ENCODE results near the gene POLD2. TPM values are rescaled to one million over a fixed set of nuclear protein-coding genes. Genes with fewer than 3 reads are reported as not detected.
A peak's percentile ranks its signal among the peaks of the same experiment; 100 is the strongest.

The POLD2 gene
- total and polyA plus RNA-seq, 2 of the 13 experiments (the other 11 are each of a cell fraction or from before 2014, with no cell fraction given), result 87.6 to 95.1 TPM

- TF ChIP-seq NR2F6 (IDR thresholded peaks at IDR 0.05) (0 out of 2 replicates have a peak, but pooled peaks have one; percentile 16), NR2F6 (CRISPR knock-in tag; IDR thresholded peaks at IDR 0.05) (no peak), MAFG (CRISPR knock-in tag; IDR thresholded peaks at IDR 0.05) (no peak)
Observed at GRCh38 chr7:44162179-44162578, 38.8 kb upstream of the POLD2 start (continued).

GRCh38 chr7:44161371-44161770 lies 38.0 kb upstream of the POLD2 start:
- Histone ChIP-seq H3K27ac (ENCODE audit: extremely low read length, insufficient read depth, low read length) (no peak overlapping the region), H2AFZ (ENCODE audit: low read length) (no peak overlapping the region), H3K4me2 (ENCODE audit: low read depth, low read length) (no peak overlapping the region), H3K4me3 (replicated peaks in 1 of 3; ENCODE audit: insufficient read depth in 1 of 3, low read depth in 2 of 3, low read length in 3 of 3) (no peak overlapping the region), H4K20me1 (ENCODE audit: insufficient read depth, low read length) (no peaks in the 10 kb centered on the region), H3K79me2 (ENCODE audit: insufficient read depth, low read length) (no peaks in the 10 kb centered on the region), H3K36me3 (replicated peaks in 1 of 2; ENCODE audit: control insufficient read depth in 1 of 2, insufficient read depth in 2 of 2, low read length in 2 of 2) (no peaks in the 10 kb centered on the region), H3K27me3 (ENCODE audit: control insufficient read depth in 1 of 2, insufficient read depth in 2 of 2, low read length in 2 of 2) (no peaks in the 10 kb centered on the region; a peak in 2 of 5 replicates), H3K9me3 (ENCODE audit: low read length) (no peaks in the 10 kb centered on the region), H3K9ac (ENCODE audit: insufficient read depth, low read depth, low read length) (no peak overlapping the region), H3K4me1 (ENCODE audit: insufficient read depth, low read length) (no peaks in the 10 kb centered on the region)
- FAIRE-seq, result no peak
- no peak for ATAC-seq
- WGBS (ENCODE audit: low lambda C conversion rate), result no CpG with 5 or more reads among the region's 2 CpGs
- TF ChIP-seq TFE3 (CRISPR knock-in tag; IDR thresholded peaks at IDR 0.05) (no peak), HNRNPL (IDR thresholded peaks at IDR 0.05; ENCODE audit: low read depth, low read length) (no peak), SMARCC2 (IDR thresholded peaks at IDR 0.05) (no peak), TBX3 (IDR thresholded peaks at IDR 0.05; ENCODE audit: borderline replicate concordance) (no peak)
- POLR2A ChIA-PET, result no interaction called here
- BruUV-seq (replicated peaks), result no TSS peak
- intact Hi-C loops (cut with micrococcal nuclease; ENCODE audit: unreplicated experiment), result no loop called here
- DNase-seq (ENCODE audit: low spot score), result no peak
- in situ Hi-C loops (cut with HindIII; ENCODE audit: extremely low pct_ligation_motif_present, low pct_unique_long_range_greater_than_20kb), result no loop called here
- CTCF ChIA-PET (ENCODE audit: low intra/inter-chr PET ratio, low total read pairs), result no interaction called here
